Stimulated activated CD4-positive, alpha-beta T cell treated with anti-CD3 and anti-CD28 coated beads, Interleukin-12 subunit alpha, Interleukin-12 subunit beta, amount 100 ng/mL, for 24 hours (primary cell): ENCODE results near the gene H2AZ2.
"Not testable (repeated sequence)": the region's sequence is repeated elsewhere in the genome, so short reads cannot be mapped to it uniquely, and the experiment has no call there.

Experiments
- DNase-seq, 2 experiments: peaks; one replicate each; pipeline ENCODE4 v3.0.0-alpha.2; 2020; ENCODE audit warnings: low read depth in 2 of 2

Gene H2AZ2

DNA sequence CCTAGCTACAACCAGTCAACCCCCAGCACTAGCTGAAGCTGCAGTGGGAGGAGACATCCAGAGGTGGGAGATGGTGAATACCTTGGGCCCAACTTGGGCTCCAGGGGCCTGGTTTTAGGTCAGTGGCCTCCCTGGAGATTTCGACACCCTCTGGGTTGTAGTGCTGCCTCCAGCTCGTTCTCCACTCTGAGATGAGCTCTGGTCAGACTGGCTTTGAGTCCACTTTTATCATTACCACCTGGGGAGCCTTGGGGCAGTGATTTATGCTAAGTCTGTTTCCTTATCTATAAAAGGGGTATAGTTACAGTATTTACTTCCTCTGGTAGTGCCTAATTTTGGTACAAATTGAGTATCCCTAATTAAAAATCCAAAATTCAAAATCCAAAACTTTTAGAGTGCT, 28.6 kb downstream of the H2AZ2 start:
- DNase-seq = no peak

DNA sequence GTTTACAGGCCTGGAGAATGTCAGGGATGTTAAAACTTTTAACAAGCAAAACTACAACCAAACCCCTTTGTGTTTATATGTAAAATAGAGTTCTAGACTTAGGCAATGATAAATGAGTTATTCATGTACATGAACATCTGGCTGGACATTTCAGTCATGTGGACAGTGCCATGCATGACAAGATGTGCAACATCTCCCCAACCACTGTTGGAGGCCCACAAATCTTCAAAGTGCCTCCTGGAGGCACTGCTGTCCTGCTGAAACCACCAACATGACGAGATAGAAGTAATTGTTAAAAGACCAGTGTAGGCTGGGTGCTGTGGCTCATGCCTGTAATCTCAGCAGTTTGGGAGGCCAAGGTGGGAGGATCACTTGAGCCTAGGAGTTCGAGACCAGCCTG, 33.0 kb downstream of the H2AZ2 start:
- DNase-seq = no peak

DNA sequence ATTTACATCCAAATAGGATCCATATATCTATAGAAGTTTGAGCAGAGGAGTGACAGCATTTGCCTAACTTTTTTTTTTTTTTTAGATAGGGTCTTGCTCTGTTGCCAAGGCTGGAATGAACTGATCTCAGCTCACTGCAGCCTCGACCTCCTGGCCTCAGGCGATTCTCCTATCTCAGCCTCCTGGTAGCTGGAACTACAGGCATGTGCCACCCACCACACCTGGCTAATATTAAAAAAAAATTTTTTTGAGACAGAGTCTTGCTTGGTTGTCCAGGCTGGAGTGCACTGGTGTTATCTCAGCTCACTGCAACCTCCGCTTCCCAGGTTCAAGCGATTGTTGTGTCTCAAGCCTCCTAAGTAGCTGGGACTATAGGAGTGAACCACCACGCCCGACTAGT, 36.3 kb downstream of the H2AZ2 start:
- DNase-seq = no peak

DNA sequence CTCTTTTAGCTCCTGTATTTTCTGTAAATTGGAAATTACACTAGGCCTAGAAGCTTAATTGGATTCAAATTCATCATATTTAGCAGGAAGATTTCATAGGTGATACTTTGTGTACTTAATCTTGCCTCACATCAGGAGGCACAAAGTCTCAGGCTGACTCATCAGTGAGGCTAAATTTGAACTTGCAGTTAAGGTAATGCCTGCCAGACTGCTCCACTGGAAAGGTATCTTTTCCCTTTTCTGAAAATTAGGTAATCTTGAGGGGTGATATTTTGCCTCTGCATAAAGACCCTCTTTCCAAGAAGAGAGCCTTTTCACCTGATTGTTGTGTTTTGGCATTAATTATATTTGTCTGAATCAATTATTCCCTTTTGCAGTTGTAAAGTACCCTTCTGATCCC, 36.8 kb downstream of the H2AZ2 start:
- DNase-seq = no peak

DNA sequence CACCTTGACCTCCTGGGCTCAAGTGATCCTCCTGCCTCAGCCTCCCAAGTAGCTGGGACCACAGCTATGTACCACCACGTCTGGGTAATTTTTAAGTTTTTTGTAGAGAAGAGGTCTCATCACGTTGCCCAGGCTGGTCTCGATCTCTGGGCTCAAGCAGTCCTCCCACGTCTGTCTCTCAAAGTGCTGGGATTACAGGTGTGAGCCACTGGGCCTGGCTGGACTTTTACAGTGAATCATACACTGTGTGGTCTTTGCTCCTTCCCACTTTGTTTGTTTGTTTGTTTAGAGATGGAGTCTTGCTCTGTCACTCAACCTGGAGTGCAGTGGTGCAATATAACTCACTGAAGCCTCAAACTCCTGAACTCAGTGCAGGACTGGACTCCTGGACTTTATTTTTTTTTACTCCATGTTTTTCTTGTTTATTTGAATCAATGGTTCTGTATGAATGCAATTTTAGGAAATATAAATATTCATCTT, 38.9 kb downstream of the H2AZ2 start:
- DNase-seq = no peak

DNA sequence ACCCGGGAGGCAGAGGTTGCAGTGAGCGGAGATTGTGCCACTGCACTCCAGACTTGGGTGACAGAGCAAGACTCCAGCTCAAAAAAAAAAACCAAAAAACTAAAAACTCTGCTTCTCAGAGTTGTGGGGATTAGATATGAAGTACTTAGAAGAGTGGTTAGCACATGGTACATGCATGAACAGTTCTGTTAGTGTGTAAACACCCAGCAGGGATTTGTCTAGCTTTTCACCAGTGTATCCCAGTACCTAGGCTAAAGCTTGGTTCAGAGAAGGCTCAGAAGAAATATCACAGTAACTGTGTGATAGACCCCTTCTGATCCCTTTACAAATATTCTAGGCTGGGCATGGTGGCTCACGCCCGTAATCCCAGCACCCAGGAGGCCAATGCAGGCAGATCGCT, 41.9 kb downstream of the H2AZ2 start:
- no peak for DNase-seq

DNA sequence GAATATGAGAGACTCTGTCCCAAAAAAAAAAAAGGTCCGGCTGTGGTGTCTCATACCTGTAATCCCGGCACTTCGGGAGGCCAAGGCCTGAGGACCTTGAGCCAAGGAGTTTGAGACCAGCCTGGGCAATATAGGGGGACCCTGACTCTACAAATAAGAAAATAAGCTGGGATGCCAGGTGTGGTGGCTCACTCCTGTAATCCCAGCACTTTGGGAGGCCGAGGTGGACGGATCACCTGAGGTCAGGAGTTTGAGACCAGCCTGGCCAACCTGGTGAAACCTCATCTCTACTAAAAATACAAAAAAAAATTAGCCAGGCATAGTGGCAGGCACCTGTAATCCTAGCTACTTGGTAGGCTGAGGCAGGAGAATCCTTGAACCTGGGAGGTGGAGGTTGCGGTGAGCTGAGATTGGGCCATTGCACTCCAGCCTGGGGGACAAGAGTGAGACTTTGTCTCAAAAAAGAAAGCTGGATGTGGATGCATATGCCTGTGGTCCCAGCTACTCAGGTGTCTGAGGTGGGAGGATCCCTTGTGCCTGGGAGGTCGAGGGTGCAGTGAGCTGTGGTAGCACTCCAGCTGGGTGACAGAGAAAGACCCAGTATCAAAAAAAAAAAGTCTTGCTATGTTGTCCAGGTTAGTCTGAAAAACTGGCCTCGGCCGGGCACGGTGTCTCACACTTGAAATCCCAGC, 43.9 kb downstream of the H2AZ2 start:
- not testable (repeated sequence) for DNase-seq

DNA sequence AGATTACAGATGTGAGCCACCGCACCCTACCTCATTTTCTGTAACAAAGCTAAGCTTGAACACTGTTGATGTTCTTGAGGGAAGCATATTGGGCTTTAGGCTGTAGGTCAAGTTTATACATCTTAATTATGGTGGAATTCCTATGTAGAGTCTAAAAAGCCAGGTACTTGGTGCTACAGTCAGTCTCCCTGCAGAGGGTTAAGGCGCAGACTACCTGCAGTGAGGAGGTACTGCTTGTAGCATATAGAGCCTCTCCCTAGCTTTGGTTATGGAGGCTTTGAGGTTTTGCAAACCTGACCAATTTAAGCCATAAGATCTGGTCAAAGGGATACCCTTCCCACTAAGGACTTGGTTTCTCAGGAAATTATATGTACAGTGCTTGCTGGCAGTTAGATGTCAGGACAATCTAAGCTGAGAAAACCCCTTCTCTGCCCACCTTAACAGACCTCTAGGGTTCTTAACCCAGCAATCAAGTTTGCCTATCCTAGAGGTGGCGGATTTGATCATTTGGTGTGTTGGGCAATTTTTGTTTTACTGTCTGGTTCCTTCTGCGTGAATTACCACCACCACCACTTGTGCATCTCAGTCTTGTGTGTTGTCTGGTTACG, 45.4 kb downstream of the H2AZ2 start:
- DNase-seq = no peak

DNA sequence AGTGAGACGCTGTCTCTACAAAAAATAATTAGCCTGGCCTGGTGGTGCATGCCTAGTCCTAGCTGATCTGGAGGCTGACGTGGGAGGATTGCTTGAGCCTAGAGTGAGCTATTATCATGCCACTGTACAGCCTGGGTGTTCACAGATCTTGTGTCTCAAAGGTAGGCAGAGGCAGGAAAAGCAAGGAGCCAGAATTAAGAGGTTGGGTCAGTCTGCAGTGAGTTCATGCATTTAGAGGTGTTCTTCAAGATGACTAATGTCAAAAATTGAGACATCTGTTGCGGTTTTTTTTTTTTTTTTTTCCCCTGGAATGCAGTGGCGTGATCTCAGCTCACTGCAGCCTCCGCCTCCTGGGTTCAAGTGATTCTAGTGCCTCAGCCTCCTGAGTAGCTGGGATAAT, 46.0 kb downstream of the H2AZ2 start:
- no peak for DNase-seq

DNA sequence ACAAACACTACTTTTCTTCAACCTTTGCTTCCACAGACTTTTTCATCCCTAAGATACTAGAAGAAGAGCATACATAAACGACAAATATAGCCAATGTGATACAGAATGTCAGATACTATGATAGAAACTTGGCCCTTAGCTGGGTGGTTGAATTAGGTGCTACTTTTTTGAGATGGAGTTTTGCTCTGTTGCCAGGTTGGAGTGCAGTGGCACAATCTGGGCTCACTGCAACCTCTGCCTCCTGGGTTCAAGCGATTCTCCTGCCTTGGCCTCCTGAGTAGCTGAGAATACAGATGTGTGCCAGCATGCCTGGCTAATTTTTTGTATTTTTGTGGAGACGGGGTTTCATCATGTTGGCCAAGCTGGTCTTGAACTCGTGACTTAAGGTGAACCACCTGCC, 47.9 kb downstream of the H2AZ2 start:
- no peak for DNase-seq

DNA sequence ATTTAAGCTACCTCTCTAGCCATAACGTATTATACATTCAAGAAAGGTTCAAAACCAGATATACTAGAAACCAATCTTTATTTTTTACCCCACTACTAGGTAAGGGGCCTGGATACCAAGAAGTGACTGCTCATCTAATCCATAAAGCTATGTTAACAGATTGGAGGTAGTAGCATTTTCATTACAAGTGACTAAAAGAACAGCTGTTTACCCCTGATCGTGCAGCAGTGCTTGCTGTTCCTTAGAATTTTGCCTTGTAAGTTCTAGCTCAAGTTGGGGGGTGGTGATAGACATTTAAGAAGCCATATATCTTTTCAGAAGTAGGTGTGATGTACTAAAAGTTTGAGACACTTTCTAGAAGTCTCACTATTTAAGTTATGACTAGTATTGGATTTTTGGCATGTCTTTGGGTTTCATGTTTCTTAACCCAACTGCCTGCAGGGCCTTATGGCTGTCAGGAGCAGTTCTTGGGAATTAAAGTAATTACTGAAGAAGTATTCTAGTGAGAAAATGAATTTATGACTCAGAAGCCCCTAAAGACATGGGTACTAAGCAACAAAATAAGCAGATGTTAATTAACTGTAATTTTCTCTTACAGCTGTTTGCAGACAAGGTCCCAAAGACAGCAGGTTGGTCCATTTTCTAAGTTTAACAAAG, 49.1 kb downstream of the H2AZ2 start:
- DNase-seq = no peak

DNA sequence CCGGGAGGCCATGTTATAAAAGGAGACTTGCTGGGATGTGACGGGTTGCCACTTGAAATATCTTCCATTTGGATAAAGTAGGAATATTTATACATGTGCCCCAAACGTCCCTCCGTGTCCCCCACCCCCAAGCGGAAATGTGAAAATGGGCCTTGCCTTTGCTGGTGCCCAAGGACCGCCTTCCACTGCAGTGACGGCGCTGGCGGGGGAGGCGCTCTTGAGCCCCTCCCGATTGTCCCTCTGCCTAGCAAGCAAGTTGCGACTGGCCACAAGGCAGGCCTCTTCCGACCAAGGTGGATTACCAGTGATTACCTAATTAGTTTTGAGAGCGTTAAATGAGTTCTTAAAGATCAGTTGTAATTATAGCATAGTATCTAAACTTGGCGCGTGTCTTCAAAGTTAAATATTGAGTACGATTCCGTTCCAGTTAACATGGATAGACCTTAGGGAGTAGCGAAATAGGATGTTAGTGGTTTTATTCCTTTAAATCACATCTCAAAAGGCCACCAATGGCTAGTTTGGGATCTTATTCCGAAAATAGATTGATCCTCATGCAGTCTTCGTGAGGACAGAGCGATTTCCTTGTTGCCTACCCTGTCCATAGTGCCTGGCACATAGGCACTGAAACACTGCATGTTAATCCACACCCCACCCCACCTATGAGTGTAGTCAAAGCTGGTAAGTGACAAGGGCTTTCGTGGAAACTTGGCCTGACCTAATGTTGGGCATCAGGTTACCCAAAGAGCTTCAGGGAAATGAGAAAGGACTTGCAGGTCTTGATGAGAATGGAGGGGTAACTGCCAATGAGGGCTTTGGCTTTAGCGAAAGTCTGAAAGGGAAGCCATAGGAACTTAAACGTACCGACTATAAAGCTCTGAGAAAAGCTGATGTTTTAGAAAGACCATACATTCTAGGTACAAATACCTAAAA, 50.3 kb downstream of the H2AZ2 start:
- peak; percentile 62 to 77 for DNase-seq

DNA sequence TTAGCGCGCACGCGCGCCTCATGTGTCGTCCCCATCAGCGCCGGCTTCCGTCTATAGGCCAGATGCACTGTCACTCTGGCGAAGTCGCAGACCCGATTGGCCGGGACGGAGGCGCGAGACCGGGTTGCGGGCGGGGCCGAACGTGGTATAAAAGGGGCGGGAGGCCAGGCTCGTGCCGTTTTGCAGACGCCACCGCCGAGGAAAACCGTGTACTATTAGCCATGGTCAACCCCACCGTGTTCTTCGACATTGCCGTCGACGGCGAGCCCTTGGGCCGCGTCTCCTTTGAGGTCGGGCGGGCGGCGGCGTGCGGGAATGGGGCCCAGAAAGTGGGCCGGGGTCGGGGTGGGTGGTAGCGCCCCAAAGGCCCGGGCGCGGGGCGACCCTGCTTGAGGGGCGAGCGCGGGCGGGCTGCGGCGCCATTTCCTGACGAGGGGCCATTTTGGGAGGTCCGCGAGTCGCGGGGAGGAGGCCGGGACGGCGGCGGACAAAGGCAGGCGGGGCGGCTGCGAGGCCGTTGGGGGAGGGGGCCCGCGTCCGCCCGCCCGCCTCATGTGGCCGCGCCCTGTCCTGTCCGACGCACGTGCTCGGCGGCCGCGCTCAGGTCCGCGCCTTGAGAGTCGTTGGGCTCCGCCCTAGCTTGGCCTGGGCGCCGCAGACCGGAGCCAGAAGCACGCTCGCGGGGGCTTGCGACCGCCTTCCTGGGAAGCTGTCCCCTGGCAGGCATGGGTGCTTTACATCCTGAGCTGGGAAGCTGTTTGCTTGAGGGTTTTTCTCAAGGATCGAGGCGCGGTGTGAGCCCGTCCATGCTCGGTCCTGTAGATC, 51.2 kb downstream of the H2AZ2 start, which contains the start of gene PPIA:
PPIA (plus strand) TSS at position 178 of the 825 bp plus-strand sequence; CDS start at position 222, 44 bp downstream.
- DNase-seq = peak; percentile 98 to 99

DNA sequence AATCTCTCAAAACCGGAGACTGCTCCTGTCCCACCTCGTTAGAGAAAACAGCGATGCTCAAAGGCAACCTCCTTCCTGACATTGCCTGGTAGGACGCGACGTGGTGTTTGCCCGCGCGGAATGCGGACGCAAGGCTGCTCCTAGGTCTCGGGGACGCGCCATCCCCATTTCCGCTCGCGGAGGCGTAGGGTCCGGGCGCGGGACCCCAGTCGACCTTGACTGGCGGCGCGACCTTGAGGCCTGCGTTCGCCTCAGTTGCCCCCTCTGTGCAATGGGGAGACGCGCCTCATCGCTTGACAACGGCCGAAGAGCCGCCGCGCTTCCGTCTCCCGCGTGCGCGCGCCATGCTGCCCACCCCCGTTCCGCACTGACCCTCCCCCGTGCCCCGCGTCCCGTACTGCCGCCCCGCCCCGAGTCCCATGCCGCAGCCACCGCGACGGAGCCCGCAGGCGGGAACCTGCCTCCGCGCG, 51.8 kb downstream of the H2AZ2 start:
- no peak for DNase-seq

DNA sequence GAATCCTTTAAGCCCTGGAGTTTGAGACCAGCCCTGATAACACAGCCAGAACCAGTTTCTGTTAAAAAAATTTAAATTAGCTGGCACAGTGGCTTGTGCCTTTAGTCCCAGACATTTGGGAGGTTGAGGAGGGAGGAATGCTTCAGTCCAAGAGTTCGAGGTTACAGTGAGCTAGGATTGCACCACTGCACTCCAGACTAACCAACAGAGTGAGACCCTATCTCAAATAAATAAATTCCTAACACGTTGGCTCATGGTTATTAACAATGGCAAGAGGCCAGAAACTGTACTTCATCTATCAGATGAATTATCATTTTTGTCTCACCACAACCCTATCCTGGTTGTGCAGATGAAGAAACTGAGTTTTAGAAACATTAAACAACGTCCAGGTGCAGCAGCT, 53.6 kb downstream of the H2AZ2 start:
- DNase-seq = no peak

DNA sequence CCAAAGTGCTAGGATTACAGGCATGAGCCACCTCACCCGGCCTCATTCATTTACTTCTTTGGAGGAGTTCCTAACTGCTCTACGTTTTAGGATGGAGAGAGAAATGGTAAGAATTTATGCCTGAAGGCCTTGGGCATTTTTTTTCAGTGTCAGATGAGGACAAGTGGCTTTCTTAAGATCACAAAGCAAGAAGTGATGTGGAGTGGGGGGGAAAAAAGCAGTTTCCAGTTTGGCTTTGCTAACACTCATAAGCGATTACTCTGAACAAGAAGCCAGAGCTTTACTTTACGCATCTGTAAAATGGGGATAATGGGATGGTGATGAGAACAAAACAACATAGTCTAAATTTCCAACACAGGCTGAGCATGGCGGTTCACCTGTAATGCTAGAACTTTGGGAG, 54.0 kb downstream of the H2AZ2 start:
- no peak for DNase-seq

DNA sequence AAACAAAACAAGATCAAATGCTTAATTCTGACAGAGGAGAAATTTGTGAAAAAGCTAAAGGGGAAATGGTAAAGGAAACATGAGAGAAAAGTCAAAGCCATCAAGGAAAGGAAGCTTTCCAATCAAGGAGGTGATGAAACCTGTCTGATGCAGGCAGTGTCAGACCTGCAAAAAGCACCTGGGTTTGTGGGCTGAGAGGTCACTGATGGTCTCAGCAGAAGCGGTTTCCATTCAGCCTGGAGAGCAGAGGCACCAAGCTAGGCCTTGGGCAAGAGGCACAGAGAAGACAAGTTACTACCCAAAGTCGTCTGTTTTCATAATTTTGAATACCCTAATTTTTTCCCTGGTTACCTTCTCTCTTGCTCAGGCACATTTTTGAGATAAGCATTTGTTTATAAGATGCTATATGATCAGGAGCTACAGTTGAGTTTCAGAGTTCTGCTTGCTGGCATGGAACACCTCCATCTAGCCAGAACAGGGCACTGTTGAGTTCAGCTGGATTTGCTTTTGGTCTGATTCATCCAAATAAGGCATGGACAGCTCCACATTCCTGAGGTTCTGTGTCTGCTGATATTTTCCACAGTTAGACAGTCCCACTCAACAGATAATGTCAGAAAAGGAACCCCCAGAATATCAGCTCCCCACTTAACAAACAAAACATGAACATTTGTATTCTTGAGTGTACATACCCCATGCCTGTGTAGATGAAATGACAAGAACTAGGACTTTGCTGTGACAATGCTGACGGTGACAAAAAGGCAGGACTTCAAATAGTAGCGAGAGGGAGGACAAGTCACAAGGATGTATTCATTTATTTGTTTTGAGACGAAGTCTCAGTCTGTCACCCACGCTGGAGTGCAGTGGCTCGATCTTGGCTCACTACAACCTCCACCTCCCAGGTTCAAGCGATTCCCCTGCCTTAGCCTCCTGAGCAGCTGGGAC, 56.3 kb downstream of the H2AZ2 start:
- no peak for DNase-seq

DNA sequence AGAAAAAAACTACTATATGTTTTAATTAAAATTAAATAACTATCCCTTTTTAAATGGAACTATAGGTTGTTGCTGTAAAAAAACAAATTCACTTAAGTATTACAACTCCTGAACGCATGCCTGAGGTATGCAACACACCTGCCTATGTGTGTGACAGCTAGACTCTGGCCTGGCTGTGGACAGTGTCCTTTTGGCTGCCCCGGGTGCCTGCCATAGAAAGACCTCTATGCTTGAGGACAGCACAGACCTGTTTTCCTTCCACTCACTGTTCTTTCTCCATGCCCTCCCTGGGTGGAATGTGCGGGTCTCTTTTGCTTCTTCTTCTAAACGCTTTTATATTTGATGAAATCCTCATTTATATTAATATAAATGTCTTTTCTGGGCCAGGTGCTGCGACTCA, 57.9 kb downstream of the H2AZ2 start:
- DNase-seq = no peak

DNA sequence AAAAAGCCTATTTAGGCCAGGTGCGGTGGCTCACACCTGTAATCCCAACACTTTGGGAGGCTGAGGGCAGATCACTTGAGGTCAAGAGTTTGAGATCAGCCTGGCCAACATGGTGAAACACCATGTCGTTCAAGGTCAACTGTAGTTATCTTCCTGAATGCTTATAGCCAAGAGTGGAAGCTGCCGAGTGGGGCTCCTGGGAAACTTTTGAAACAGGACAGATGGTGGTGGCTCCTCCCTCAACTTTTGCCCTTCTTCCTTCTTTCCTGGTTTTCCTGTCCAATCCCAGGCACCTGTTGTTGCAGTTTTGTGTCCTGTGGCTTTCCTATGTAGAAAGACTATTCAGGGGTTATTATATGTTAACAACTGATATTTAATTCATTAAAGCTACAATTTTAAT, 60.1 kb downstream of the H2AZ2 start:
- no peak for DNase-seq

DNA sequence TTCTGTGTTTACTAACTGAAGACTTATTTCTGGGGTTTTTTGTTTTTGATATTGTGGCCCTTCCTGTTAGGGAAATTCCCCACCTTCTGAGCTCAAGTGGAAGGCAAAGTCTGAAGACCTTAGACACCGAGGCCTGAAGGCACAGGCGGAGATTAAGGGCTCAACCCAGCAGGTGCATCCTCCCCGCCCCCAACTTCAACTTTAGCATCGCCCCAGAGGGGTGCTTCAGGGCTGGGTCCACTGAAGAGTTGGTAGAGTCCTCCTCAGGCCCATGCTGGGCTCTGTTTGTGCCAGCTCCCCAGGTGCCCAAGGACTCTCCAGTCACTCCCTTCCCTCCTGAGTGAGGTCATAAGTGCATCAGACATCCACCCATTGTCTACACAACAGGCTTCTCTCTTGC, 60.8 kb downstream of the H2AZ2 start:
- no peak for DNase-seq
